Uterus (tissue), 2 donors: ENCODE data around the gene DAB2.

Experiments used
- POLR2A ChIP-seq, 2 donors: fragments of 450-650 bp; IDR thresholded peaks; one replicate each; pipeline ENCODE4 v1.6.1; 2016; ENCODE audit warnings: antibody characterized with exemption in 2 of 2, mild to moderate bottlenecking in 1 of 2, moderate library complexity in 1 of 2
- TF ChIP-seq, protein P1 (sequence below), 4 experiments: fragments of 200-600 bp in 2 of 4; fragments of 450-650 bp in 2 of 4; sonication (generic) in 2 of 4; IDR thresholded peaks; one replicate each; pipeline ENCODE4 v1.5.1; 2016 to 2019; ENCODE audit warnings: antibody characterized with exemption in 4 of 4, mild to moderate bottlenecking in 2 of 4, moderate library complexity in 1 of 4

- TF ChIP-seq, protein P1, sequence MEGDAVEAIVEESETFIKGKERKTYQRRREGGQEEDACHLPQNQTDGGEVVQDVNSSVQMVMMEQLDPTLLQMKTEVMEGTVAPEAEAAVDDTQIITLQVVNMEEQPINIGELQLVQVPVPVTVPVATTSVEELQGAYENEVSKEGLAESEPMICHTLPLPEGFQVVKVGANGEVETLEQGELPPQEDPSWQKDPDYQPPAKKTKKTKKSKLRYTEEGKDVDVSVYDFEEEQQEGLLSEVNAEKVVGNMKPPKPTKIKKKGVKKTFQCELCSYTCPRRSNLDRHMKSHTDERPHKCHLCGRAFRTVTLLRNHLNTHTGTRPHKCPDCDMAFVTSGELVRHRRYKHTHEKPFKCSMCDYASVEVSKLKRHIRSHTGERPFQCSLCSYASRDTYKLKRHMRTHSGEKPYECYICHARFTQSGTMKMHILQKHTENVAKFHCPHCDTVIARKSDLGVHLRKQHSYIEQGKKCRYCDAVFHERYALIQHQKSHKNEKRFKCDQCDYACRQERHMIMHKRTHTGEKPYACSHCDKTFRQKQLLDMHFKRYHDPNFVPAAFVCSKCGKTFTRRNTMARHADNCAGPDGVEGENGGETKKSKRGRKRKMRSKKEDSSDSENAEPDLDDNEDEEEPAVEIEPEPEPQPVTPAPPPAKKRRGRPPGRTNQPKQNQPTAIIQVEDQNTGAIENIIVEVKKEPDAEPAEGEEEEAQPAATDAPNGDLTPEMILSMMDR (IDR thresholded peaks at IDR 0.05), result no peak
- TF ChIP-seq POLR2A (IDR thresholded peaks at IDR 0.05), result no peak
Measured at GRCh38 chr5:39369123-39369815, 55.5 kb downstream of the DAB2 start.
